Cardiac fibroblast (primary cell): ENCODE data around the gene HOXD3.
A peak's percentile ranks its signal among the peaks of the same experiment; 100 is the strongest.

Experiments used
- DNase-seq, 2 donors: peaks; one replicate each; pipeline versions ENCODE4 v3.0.0 to v3.0.0-alpha.2; 2010; ENCODE audit warnings: low read depth in 2 of 2
- H3K4me3 ChIP-seq, 2 donors: replicated peaks in 1 of 2; 1 replicate in 1 of 2; 2 replicates in 1 of 2; pipeline ENCODE4 v1.5.1; 2011; ENCODE audit warnings: low read depth in 2 of 2, low read length in 2 of 2, mild to moderate bottlenecking in 2 of 2, moderate library complexity in 1 of 2
- TF ChIP-seq, protein P1 (sequence below): IDR thresholded peaks from one replicate; pipeline ENCODE4 v1.5.1; 2011; ENCODE audit warnings: low read depth, mild to moderate bottlenecking, low read length, inconsistent platforms

Gene HOXD3

DNA sequence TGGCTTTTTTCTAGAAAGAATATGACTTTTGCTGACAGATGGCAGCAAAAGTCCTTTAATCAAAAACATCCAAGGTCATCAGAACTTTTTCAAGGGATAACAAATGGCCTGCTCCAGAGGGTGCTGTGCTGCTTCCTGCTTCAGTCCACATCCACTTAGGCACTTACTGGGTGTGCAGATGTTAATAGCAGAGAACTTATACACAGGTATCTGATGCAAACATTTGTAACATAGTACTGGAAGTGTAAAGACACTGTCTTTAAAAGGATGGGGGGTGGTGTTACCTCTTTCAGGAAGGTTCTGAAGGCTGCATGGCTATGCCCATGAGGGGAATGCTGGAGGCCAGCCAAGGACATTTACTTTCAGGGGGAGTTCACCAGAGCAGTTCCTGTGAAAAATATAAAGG, 22.1 kb upstream of the HOXD3 start:
- H3K4me3 ChIP-seq = no peak overlapping the region
- TF ChIP-seq, protein P1, sequence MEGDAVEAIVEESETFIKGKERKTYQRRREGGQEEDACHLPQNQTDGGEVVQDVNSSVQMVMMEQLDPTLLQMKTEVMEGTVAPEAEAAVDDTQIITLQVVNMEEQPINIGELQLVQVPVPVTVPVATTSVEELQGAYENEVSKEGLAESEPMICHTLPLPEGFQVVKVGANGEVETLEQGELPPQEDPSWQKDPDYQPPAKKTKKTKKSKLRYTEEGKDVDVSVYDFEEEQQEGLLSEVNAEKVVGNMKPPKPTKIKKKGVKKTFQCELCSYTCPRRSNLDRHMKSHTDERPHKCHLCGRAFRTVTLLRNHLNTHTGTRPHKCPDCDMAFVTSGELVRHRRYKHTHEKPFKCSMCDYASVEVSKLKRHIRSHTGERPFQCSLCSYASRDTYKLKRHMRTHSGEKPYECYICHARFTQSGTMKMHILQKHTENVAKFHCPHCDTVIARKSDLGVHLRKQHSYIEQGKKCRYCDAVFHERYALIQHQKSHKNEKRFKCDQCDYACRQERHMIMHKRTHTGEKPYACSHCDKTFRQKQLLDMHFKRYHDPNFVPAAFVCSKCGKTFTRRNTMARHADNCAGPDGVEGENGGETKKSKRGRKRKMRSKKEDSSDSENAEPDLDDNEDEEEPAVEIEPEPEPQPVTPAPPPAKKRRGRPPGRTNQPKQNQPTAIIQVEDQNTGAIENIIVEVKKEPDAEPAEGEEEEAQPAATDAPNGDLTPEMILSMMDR = no peak
- DNase-seq = peak in 1 of 2 donors; percentile 20

DNA sequence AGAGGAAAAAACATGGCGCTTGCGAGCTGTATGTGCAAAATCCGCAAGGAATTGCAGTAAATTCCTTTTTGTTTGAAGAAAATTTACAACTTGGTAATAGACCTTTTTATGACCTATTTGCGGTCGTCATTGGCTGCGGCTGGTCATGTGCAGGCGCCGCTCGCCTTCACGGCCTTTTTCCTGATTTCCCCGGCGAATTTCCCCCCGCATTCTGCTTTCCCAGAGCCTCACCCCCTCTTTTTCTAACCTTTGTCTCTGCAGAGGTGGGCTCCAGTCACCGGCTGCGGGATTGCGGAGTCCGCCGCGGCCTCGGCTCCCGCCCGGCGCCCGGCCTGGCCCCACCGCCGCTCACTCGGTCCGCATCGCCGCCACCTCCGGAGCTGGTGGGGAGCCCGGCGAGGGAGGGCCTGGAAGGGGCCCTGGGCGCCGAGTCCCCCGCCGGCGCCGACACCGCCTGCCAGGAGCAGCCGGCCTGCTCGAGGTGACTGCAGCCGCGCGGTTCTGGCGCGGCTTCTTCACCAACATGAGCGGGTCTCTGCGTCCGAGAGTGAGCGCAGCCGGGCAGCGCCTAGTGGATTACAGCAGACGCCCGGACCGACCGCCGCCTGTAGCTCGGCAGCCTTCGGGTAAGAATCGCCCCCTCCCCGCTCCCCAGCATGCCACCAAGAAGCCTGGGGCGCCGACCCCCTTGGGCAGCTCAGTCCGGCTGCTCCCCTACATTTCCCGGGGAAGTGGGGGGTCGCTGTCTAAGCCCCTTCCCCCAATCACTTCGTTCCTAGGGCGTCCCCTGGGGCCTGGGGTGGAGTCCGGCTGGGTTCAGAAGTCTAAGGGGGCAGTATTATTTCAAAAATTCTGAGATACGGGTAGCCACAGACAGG, 20.5 kb upstream of the HOXD3 start:
- H3K4me3 ChIP-seq = peak overlapping the region; percentile 26 to 31
- TF ChIP-seq, protein P1 = no peak
- DNase-seq = no peak

DNA sequence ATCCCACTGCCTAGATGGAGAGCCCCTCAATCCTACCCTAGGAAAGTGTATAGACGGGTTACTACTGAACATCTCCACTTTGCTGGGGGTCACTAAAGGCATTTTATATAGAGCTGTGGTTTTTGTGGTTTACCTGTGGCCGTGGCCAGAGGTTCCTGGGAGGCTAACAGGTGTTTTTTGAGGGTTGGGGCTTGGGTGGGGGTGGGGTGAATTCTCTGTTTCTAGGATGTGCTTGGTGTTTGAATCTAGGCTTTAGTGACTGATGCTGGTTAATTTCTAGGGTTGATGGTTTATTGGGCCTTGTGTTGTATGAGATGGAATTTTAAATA, 19.9 kb upstream of the HOXD3 start:
- no peak for DNase-seq
- peak overlapping the region in 1 of 2 donors; percentile 17 for H3K4me3 ChIP-seq
- TF ChIP-seq, protein P1 = no peak

DNA sequence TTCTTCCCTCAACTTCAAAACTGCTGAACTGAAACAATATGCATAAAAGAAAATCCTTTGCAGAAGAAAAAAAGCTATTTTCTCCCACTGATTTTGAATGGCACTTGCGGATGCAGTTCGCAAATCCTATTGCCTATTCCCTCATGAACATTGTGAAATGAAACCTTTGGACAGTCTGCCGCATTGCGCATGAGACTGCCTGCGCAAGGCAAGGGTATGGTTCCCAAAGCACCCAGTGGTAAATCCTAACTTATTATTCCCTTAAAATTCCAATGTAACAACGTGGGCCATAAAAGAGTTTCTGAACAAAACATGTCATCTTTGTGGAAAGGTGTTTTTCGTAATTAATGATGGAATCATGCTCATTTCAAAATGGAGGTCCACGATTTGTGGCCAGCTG, 19.2 kb upstream of the HOXD3 start:
- no peak for DNase-seq
- no peak overlapping the region for H3K4me3 ChIP-seq
- TF ChIP-seq, protein P1 = no peak

DNA sequence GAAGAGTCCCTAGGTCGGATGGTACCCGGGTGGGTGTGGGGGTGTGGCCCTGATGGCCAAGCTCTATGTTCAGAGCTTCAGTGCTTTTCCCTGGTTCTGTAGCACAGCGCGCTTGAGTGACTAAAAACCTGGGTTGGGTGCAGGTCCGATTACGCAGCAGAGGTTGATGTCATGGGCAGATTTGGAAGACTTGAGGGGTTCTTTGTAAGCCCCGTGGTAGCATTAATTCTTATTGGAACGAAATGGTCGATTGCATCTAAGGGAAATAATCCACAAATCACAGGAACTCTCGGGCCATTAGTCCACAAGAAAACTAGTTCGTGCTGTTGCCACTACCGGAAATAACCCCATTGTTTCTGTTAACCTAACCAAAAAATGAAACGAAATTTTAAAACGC, 18.6 kb upstream of the HOXD3 start:
- H3K4me3 ChIP-seq = no peak overlapping the region
- TF ChIP-seq, protein P1 = no peak
- no peak for DNase-seq

DNA sequence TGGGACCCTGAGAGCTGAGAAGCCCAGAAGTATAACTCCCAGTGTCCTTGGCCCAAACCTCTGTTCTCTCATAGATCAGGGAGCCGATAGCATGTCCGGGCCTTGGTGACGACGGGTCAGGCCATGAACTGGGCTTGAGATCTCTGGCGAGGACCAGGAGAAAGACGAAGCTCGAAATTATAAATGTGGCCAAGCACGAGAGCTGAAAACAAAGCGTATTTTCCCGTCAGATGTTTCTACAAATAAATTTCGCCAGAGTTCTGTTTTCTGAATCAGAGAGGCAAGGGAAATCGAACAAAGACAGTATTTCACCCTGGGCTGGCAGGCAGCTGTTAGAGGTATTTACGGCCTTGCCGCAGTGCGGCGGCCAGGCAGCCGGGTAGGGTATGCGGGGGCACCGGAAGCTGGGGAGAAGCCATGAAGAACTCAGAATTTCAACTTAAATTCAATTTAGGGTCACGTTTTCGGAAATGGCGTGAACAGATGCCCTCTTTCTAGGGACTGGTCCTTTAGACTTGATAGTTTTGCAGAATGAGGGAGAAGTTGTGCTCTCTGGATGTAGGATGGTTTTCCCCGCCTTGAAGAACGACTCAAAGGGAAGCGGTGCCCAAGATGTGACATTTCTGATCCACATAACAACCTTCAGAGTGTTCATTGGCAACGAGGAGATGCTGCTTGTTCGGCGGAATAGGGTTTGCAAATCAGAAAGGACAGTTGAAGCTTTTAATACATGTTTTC, 18.0 kb upstream of the HOXD3 start:
- DNase-seq = no peak
- H3K4me3 ChIP-seq = no peak overlapping the region
- TF ChIP-seq, protein P1 = no peak
